A673 (cell line): ENCODE measurements around the gene ANKS1B.

Experiments used
- EZH2 ChIP-seq: fragments of 200-600 bp; sonication (generic); IDR thresholded peaks from 2 replicates; pipeline ENCODE4 v1.6.1; 2017; ENCODE audit warnings: borderline replicate concordance, low read depth, mild to moderate bottlenecking, mixed read lengths, antibody characterized with exemption, low read length; ENCODE audit not compliant: poor library complexity, severe bottlenecking
- TF ChIP-seq, protein P1 (sequence below): fragments of 300-800, 200-600 bp; sonication (generic); conservative IDR thresholded peaks from 2 replicates; pipeline ENCODE4 v1.5.1; 2017; ENCODE audit warnings: low read depth, mild to moderate bottlenecking, antibody characterized with exemption, low read length, moderate library complexity, mixed read lengths

DNA sequence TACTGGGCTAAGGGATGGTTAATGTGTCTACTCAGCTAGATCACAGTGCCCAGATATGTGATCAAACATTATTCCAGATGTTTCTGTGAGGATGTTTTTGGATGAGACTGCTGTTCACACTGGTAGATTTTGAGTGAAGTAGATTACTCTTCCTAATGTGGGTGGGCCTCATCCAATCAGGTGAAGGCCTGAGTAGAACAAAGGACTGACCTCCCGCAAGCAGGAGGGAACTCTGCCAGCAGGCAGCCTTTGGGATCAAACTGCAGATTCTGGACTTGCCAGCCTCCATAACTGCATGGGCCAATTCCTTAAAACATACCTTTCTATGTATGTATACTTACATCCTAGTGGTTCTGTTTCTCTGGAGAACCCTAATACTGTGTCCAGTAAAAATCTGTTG is 1120.4 kb downstream of the ANKS1B start:
- TF ChIP-seq, protein P1, sequence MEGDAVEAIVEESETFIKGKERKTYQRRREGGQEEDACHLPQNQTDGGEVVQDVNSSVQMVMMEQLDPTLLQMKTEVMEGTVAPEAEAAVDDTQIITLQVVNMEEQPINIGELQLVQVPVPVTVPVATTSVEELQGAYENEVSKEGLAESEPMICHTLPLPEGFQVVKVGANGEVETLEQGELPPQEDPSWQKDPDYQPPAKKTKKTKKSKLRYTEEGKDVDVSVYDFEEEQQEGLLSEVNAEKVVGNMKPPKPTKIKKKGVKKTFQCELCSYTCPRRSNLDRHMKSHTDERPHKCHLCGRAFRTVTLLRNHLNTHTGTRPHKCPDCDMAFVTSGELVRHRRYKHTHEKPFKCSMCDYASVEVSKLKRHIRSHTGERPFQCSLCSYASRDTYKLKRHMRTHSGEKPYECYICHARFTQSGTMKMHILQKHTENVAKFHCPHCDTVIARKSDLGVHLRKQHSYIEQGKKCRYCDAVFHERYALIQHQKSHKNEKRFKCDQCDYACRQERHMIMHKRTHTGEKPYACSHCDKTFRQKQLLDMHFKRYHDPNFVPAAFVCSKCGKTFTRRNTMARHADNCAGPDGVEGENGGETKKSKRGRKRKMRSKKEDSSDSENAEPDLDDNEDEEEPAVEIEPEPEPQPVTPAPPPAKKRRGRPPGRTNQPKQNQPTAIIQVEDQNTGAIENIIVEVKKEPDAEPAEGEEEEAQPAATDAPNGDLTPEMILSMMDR, result no peak
- TF ChIP-seq EZH2, result no peak
